ENCODE results near the gene YARS1. TPM values are rescaled to one million over a fixed set of nuclear protein-coding genes. Genes with fewer than 3 reads are reported as not detected.
A peak's percentile ranks its signal among the peaks of the same experiment; 100 is the strongest.

YARS1 gene
- total RNA-seq, 1 experiment from 2014 or later: 244 TPM

DNA sequence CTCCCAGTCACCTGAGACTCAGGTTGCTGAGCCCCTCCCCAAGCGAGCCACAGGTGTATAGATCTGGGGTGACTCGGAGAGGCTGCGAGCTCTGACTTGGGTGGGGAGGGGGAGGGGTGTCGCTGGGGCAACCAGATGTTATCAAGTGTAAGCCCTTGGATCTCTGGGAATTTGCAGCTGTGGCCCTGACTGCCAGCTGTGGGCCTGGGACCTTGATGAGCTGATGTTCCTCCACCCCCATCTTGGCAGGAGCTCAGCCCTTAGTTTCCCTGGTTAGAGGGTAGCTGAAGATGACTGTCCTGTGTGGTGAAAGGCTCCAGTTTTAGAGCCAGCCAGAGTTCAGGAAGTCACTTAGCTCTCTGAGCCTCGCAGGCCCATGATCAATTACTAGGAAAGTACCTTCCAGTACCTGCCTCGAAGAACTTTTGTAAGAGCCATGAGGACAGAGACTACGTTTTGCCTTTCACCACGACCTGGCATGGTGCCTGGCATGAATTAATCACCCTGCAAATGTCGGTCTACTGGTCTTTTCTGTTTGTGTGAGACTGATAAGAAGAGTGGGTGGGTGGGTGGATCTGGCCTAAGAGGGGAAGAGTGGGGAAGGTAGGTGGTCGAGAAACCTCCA is 55.8 kb downstream of the YARS1 start (continued):
- no peak for TF ChIP-seq ZBTB33 (IDR thresholded peaks at IDR 0.05; ENCODE audit: extremely low read depth, insufficient replicate concordance, low read length)

GRCh38 chr1:32759997-32760623 is 57.0 kb downstream of the YARS1 start:
- H3K4me2 ChIP-seq (ENCODE audit: low read length): peak overlapping the region; percentile 90
- RAD21 ChIA-PET (ENCODE audit: low non-redundant PET in 1 of 2, low total read pairs in 2 of 2, uncharacterized antibody in 2 of 2, unreplicated experiment in 2 of 2): no interaction called here
- H3K4me3 ChIP-seq (replicated peaks in 1 of 2; ENCODE audit: low read depth in 1 of 2, low read length in 2 of 2): peak overlapping the region; percentile 48 to 55
- H3K9me2 ChIP-seq (ENCODE audit: insufficient read depth): no peaks in the 10 kb centered on the region
- H3K27ac ChIP-seq (ENCODE audit: low read depth, low read length): peak overlapping the region; percentile 98
- peaks cover 0 to 4% of the 10 kb centered on the region in 2 experiments; a peak in 1 of 4 replicates for H3K36me3 ChIP-seq (ENCODE audit: control insufficient read depth in 1 of 2, insufficient read depth in 2 of 2, low read length in 2 of 2)
- peaks cover 73% of the 10 kb centered on the region for H3K79me2 ChIP-seq (ENCODE audit: insufficient read depth, low read length)
- intact Hi-C loops (cut with micrococcal nuclease): loop anchor here (5.0 kb wide), 2 partner anchors 43 to 108 kb away; partner anchors contain the start of genes RBBP4 and ZBTB8OS
- no peak overlapping the region for H2AFZ ChIP-seq (ENCODE audit: low read depth, low read length, poor library complexity, severe bottlenecking)
- TF ChIP-seq POLR2A (IDR thresholded peaks at IDR 0.05; ENCODE audit: borderline replicate concordance, extremely low read depth, insufficient read depth, insufficient read length): peak; percentile 46
- peak; percentile 73 for TF ChIP-seq POLR2AphosphoS5 (IDR thresholded peaks at IDR 0.05; ENCODE audit: low read depth, low read length)
- peak; percentile 36 for TF ChIP-seq ZBTB33 (IDR thresholded peaks at IDR 0.05; ENCODE audit: extremely low read depth, insufficient replicate concordance, low read length)
- TF ChIP-seq SIN3A (IDR thresholded peaks at IDR 0.05; ENCODE audit: low read depth): no peak
- TF ChIP-seq YY1 (IDR thresholded peaks at IDR 0.05; ENCODE audit: extremely low read depth, insufficient replicate concordance, low read depth, low read length): peak; percentile 57
- TF ChIP-seq ZFX (IDR thresholded peaks at IDR 0.05): no peak; the same call in 1 of the 2 replicates
- peak; percentile 88 for TF ChIP-seq TCF7L2 (IDR thresholded peaks at IDR 0.05; ENCODE audit: borderline replicate concordance, extremely low read depth, insufficient read depth, insufficient read length)
- TF ChIP-seq JUND (IDR thresholded peaks at IDR 0.05): no peak
- ATAC-seq (peak; percentile 81), DNase-seq (ENCODE audit: low read depth, low spot score) (peak; percentile 94)
- peak overlapping the region; percentile 76 for H3K9ac ChIP-seq (ENCODE audit: low read length)
- CTCF ChIA-PET: interaction anchor here (0.9 to 2.6 kb wide), 3 partner anchors 13 to 48 kb away, joined by 4 to 20 read pairs (median 11); no protein-coding TSS in a partner anchor
- no peaks in the 10 kb centered on the region for H3K9me3 ChIP-seq (ENCODE audit: control insufficient read depth in 1 of 2, insufficient read depth in 1 of 2, low read depth in 1 of 2, low read length in 2 of 2)
- BruUV-seq (replicated peaks): TSS peak; percentile 37
- no peaks in the 10 kb centered on the region for H3K27me3 ChIP-seq (ENCODE audit: insufficient read depth, low read length)
- H3K4me1 ChIP-seq (ENCODE audit: control insufficient read depth in 1 of 2, insufficient read depth in 2 of 2, low read length in 2 of 2): peaks cover 81 to 99% of the 10 kb centered on the region in 2 experiments
- H4K20me1 ChIP-seq (ENCODE audit: insufficient read depth): no peaks in the 10 kb centered on the region
- POLR2A ChIA-PET: interaction anchor here (1.1 to 2.7 kb wide), 2 partner anchors 13 to 44 kb away, joined by 4 to 11 read pairs; no protein-coding TSS in a partner anchor
